GM12865 (cell line): Measurements from ENCODE around the gene ITPKB.

ENCODE experiments used
- DNase-seq: peaks from one replicate; pipeline ENCODE4 v3.0.0; 2010; ENCODE audit warnings: low read depth
- H3K4me3 ChIP-seq: 2 replicates; pipeline ENCODE4 v1.5.1; 2011; ENCODE audit warnings: mild to moderate bottlenecking, low read depth, low read length, control low read depth
- CTCF ChIP-seq: IDR thresholded peaks from 2 replicates; pipeline ENCODE4 v1.5.1; 2011; ENCODE audit warnings: low read length, control low read depth, low read depth, inconsistent platforms; ENCODE audit not compliant: insufficient read depth; ENCODE audit errors: missing control alignments

Gene ITPKB

GRCh38 chr1:226649244-226649643, 89.8 kb downstream of the ITPKB start:
- DNase-seq: no peak

GRCh38 chr1:226648421-226648820, 90.7 kb downstream of the ITPKB start:
- no peak for TF ChIP-seq CTCF
- no peak overlapping the region for H3K4me3 ChIP-seq
- no peak for DNase-seq

More at GRCh38 chr1:226649244-226649643, 89.8 kb downstream of the ITPKB start:
- H3K4me3 ChIP-seq: no peak overlapping the region
- TF ChIP-seq CTCF: no peak

GRCh38 chr1:226647719-226648118, 91.4 kb downstream of the ITPKB start:
- no peak for TF ChIP-seq CTCF
- H3K4me3 ChIP-seq: no peak overlapping the region
- DNase-seq: no peak

GRCh38 chr1:226646870-226647449, 92.1 kb downstream of the ITPKB start:
- TF ChIP-seq CTCF: no peak
- DNase-seq: no peak
- no peak overlapping the region for H3K4me3 ChIP-seq

- TF ChIP-seq CTCF: no peak
- DNase-seq: no peak
- no peak overlapping the region for H3K4me3 ChIP-seq
Measured at GRCh38 chr1:226646026-226646869, 92.8 kb downstream of the ITPKB start.

GRCh38 chr1:226645279-226645976, 93.7 kb downstream of the ITPKB start:
- no peak for DNase-seq
- TF ChIP-seq CTCF: no peak
- H3K4me3 ChIP-seq: no peak overlapping the region
